ENCODE data around the gene EML4.

GRCh38 chr2:42163444-42164045, 5.6 kb upstream of the EML4 start:
- TF ChIP-seq CTCF (conservative IDR thresholded peaks at IDR 0.05; ENCODE audit: low read depth, low read length), result no peak
- TF ChIP-seq EZH2 (IDR thresholded peaks at IDR 0.05; ENCODE audit: borderline replicate concordance, low read depth, low read length, poor library complexity, severe bottlenecking), result no peak

Data from A673 (cell line).